CD4-positive, alpha-beta T cell treated with Interleukin-15 for 4 hours (primary cell): Measurements from ENCODE around the gene NR4A1.

Source experiments
- DNase-seq: peaks from one replicate; pipeline ENCODE4 v3.0.0-alpha.2; 2020; ENCODE audit warnings: low spot score

The NR4A1 gene

GRCh38 chr12:52050758-52051541, at the start of gene NR4A1:
NR4A1 (plus strand) TSS chr12:52051442; CDS start chr12:52054329, 2,887 bp downstream.
- peak; percentile 96 for DNase-seq

- no peak for DNase-seq
These were observed 48.2 kb upstream of the NR4A1 start for GRCh38 chr12:52003016-52003550.

- DNase-seq: no peak
These were observed 47.7 kb upstream of the NR4A1 start for GRCh38 chr12:52003591-52003990.

- no peak for DNase-seq
These were observed 47.1 kb upstream of the NR4A1 start for GRCh38 chr12:52004042-52004648.

- DNase-seq: no peak
These were observed 45.9 kb upstream of the NR4A1 start for GRCh38 chr12:52005218-52005902.

- no peak for DNase-seq
These were observed 45.1 kb upstream of the NR4A1 start for GRCh38 chr12:52005903-52006703.

GRCh38 chr12:52006726-52007157, 44.5 kb upstream of the NR4A1 start, which contains the start of gene TAMALIN:
TAMALIN (plus strand) TSS chr12:52006946; CDS start chr12:52007020, 74 bp downstream.
- DNase-seq: peak; percentile 80

- DNase-seq: peak; percentile 30
These were observed 43.9 kb upstream of the NR4A1 start for GRCh38 chr12:52007158-52007921.

GRCh38 chr12:52007982-52008510, 43.2 kb upstream of the NR4A1 start:
- DNase-seq: no peak

- no peak for DNase-seq
These were observed 42.0 kb upstream of the NR4A1 start for GRCh38 chr12:52009081-52009751.

- no peak for DNase-seq
These were observed 41.1 kb upstream of the NR4A1 start for GRCh38 chr12:52010152-52010622.

GRCh38 chr12:52010692-52011601, 40.3 kb upstream of the NR4A1 start:
- DNase-seq: no peak

GRCh38 chr12:52011602-52012214, 39.5 kb upstream of the NR4A1 start:
- DNase-seq: no peak

- DNase-seq: no peak
These were observed 37.5 kb upstream of the NR4A1 start for GRCh38 chr12:52013626-52014310.

GRCh38 chr12:52014567-52015530, 36.4 kb upstream of the NR4A1 start:
- DNase-seq: no peak

- DNase-seq: no peak
These were observed 35.7 kb upstream of the NR4A1 start for GRCh38 chr12:52015532-52016041.
